Measurements from ENCODE around the gene CSTB.

Gene CSTB, protein sequence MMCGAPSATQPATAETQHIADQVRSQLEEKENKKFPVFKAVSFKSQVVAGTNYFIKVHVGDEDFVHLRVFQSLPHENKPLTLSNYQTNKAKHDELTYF

DNA sequence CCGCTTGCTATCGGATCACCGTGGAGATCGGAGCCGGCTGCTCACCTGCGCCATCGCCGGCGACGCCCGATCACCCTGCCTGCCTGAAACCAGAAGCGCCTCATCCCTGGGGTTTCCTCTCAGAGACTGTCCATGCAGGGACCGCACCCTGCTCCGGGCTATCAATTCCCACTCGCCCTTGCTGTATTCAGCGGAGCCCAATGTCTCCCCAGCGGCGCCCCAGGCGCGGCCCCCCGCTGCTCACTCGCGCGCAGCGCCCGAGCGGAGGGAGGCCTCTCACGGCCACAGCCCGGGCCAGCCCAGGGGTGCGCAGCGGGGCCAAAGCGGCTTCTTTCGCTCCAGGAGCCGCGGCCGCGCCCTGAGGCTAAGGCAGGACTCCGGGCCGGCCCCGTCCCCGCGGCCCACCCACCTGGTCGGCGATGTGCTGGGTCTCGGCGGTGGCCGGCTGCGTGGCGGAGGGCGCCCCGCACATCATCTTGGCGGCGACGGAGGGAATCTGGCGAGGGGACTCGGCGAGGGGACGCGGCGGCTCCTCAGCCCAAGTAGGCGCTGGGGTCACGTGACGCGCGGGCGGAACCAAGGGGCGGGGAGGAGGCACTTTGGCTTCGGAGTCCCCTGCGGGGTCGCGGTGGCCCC is at the start of gene CSTB:
CSTB (minus strand) TSS at position 514 of the 636 bp plus-strand sequence; CDS start at position 475, 39 bp downstream.
- TF ChIP-seq, protein P1, sequence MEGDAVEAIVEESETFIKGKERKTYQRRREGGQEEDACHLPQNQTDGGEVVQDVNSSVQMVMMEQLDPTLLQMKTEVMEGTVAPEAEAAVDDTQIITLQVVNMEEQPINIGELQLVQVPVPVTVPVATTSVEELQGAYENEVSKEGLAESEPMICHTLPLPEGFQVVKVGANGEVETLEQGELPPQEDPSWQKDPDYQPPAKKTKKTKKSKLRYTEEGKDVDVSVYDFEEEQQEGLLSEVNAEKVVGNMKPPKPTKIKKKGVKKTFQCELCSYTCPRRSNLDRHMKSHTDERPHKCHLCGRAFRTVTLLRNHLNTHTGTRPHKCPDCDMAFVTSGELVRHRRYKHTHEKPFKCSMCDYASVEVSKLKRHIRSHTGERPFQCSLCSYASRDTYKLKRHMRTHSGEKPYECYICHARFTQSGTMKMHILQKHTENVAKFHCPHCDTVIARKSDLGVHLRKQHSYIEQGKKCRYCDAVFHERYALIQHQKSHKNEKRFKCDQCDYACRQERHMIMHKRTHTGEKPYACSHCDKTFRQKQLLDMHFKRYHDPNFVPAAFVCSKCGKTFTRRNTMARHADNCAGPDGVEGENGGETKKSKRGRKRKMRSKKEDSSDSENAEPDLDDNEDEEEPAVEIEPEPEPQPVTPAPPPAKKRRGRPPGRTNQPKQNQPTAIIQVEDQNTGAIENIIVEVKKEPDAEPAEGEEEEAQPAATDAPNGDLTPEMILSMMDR (IDR thresholded peaks at IDR 0.05), result peak; percentile 21; the same call in 1 of the 2 replicates

DNA sequence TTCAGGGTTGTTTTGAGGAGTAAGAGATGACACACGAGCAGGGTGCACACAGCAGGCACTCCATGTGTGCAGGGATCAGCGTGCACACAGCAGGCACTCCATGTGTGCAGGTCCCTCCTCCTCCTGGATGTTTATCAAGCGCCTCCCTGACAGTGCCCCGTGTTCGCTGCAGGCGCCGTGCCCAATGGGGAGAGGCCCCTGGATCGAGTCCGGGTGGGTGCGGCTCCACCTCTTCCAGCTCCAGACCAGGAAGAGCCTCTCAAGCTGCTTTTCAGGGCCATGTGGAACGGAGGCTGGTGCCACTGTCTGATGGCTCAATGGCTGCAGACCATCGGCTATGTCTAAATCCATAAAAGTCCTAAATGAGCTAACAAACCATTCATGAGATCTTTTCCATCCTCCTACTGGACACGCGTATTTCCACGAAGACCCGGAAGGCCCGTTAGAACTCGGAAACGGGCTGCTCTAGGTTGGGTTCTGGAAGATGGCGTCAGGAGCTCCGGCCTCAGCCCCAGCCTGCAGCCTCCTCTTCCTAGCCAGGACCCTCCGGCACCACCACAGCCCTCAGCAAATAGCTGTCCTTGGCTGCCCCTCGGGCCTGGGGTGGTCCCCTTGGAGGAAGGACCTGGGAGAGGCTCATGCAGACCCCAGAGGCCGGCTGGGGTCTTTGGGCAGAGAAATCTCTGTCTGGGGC is 49.3 kb upstream of the CSTB start:
- TF ChIP-seq, protein P1 (IDR thresholded peaks at IDR 0.05), result no peak

DNA sequence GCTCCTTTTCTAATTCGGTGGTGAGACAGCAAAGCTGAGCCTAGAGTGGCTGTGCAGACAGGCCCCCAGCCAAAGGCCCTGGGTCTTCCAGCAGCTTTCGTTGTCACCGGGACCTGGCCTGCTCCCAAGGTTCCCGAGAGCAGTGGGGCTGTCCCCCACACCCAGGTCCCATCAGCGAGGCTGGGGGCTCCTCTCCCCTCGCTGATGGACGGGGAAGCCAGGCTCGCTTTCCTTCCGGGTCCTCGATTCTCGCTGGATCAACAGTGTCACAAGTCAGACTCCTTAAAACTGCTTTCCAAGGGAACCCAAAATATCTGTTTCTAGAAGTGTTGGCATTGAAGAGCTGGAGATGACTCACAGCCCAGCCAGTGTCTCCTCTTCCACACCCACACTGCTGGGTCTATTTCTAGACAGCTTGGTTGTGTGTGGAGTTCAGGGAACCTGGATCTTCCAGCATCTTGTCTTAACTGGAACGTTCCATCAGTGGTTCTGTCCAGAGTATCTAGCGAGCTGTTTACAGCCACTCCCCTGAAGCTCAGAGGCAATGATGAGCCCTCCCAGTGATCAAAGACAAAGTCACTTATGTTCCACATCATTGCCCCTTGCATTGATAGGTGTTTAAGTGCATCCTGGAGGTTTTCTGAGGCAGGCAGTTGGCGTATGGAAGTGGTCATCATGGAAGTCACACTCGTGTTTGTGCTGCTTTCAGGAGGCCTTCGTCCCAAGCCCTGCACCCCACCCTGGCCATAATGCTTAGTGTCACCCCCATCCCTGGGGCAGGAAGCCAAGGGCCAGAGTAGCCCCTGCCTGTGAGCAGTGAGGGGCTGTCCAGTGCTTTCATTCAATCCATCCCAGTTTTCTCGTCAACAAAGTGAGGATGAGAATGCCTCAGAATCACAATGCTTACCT is 48.5 kb upstream of the CSTB start:
- TF ChIP-seq, protein P1 (IDR thresholded peaks at IDR 0.05), result no peak

DNA sequence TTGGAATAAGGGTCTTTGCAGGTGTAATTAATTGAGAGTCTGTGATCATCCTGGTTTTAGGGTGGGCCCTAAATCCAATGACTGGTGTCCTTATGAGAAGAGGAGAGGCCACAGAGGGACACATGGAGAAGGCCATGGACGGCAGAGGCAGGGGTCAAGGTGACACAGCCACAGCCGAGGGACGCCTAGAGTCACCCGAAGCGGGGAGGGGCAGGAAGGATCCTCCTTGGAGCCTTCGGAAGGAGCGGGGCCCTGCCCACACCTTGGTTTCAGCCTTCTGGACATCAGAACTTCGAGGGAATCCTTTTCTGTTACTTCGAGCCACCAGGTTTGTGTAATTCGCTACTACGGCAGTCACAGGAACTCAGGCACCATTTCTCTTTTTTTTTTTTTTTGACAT is 44.4 kb upstream of the CSTB start:
- TF ChIP-seq, protein P1 (IDR thresholded peaks at IDR 0.05), result no peak

DNA sequence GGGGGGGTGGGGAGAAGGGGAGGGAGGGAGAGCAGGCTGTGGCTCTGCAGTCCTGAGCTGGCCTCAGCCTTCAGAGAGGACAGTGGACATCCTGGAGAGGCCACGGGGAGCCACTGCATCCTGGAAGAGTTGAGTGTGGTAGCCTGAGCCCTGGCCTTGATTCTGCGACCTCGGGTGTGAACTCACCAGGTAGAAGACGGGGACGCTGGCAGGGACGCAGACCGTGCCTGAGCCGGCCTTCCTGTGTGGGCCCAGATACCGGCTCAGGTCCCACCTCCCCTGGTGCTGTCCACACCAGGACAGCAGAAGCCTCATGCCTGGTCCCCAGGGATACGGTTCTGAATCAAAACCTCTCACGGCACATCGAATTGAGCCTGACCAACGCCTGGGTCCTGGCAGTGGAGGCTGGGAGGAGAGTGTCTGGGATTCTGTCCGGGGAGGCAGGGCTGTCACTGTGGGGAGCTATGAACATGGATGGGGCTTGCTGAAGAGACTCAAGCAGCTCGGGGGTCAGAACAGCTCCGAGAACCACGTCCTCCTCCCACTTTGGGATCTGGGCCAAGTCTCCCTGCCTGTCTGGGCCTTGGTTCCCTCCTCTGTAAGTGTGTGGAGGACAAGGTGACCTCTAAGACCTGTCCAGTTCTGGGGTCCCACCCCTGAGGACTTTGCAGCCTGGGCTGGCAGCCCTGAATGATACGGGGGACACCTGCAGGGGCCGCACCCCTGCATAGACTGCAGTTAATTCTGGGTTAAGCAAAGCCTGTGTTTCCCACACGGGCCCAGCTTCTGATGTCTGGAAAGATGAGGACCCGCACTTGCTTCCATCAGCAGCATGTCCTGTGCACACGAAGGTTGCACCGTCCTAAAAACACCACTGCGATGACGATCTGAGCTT is 43.6 kb upstream of the CSTB start:
- TF ChIP-seq, protein P1 (IDR thresholded peaks at IDR 0.05), result no peak

DNA sequence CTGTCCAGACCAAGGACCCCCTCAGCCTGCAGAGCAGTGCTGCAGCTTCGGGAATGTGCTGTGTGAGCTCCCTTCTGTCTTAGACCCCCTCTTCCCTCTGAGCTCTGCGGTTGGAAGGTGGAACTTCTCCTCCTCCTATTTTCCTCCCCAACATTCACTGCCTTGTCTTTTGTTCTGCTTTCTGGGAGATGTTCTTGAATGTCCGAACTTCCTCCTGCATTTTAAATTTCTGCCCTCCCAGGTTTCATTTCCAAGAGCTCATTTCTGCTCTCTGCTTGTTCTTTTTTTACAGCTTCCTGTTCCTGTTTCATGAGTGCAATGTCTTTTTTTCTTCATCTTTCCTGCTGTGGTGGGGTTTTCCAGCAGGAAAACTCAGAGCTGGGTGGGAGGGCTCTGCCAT is 42.6 kb upstream of the CSTB start:
- TF ChIP-seq, protein P1 (IDR thresholded peaks at IDR 0.05), result no peak

All from LNCAP (cell line).